ENCODE measurements around the gene KDM2B.
"Not testable (repeated sequence)": the region's sequence is repeated elsewhere in the genome, so short reads cannot be mapped to it uniquely, and the experiment has no call there.

The KDM2B gene

GRCh38 chr12:121423682-121424623, 156.9 kb downstream of the KDM2B start:
- no peak for DNase-seq

- DNase-seq, result no peak
These were observed 157.6 kb downstream of the KDM2B start for GRCh38 chr12:121423253-121423652.

GRCh38 chr12:121420109-121420508, 160.7 kb downstream of the KDM2B start:
- DNase-seq, result no peak

GRCh38 chr12:121417847-121418246, 163.0 kb downstream of the KDM2B start:
- no peak for DNase-seq

GRCh38 chr12:121413917-121414316, 166.9 kb downstream of the KDM2B start:
- DNase-seq, result no peak

GRCh38 chr12:121405211-121405610, 175.6 kb downstream of the KDM2B start:
- DNase-seq, result no peak

- peak; percentile 88 for DNase-seq
These were observed 176.1 kb downstream of the KDM2B start for GRCh38 chr12:121404734-121405133.

GRCh38 chr12:121403721-121404120, 177.1 kb downstream of the KDM2B start:
- DNase-seq, result no peak

GRCh38 chr12:121400332-121401139, 180.3 kb downstream of the KDM2B start:
- peak; percentile 56 for DNase-seq

- DNase-seq, result peak; percentile 99
These were observed 181.2 kb downstream of the KDM2B start, which contains the start of gene RNF34 for GRCh38 chr12:121399391-121400331. Gene RNF34 (plus strand): TSS chr12:121400118. CDS start chr12:121400213, 95 bp downstream.

GRCh38 chr12:121398355-121398754, 182.5 kb downstream of the KDM2B start:
- DNase-seq, result no peak

GRCh38 chr12:121397521-121397920, 183.3 kb downstream of the KDM2B start:
- DNase-seq, result no peak

GRCh38 chr12:121392325-121392716, 188.5 kb downstream of the KDM2B start:
- DNase-seq, result no peak

GRCh38 chr12:121391619-121392324, 189.1 kb downstream of the KDM2B start:
- DNase-seq, result no peak

GRCh38 chr12:121390856-121391255, 190.0 kb downstream of the KDM2B start:
- no peak for DNase-seq

- no peak for DNase-seq
These were observed 192.3 kb downstream of the KDM2B start for GRCh38 chr12:121388421-121388981.

GRCh38 chr12:121384891-121385290, 195.9 kb downstream of the KDM2B start:
- DNase-seq, result not testable (repeated sequence)

- DNase-seq, result no peak
These were observed 197.2 kb downstream of the KDM2B start for GRCh38 chr12:121383601-121384021.

GRCh38 chr12:121379945-121380344, 200.9 kb downstream of the KDM2B start:
- DNase-seq, result no peak
